Fibroblast of skin of abdomen (primary cell): ENCODE data around the gene POLR2E. TPM values are rescaled to one million over a fixed set of nuclear protein-coding genes. Genes with fewer than 3 reads are reported as not detected.
"Not testable (repeated sequence)": the region's sequence is repeated elsewhere in the genome, so short reads cannot be mapped to it uniquely, and the experiment has no call there.

ENCODE experiments used
- DNase-seq: peaks from one replicate; pipeline ENCODE4 v3.0.0-alpha.2; 2013
- polyA plus RNA-seq, 2 experiments: library from polyadenylated mRNA; unstranded; fragments of 120-200 nt; gene quantifications; one replicate each; pipeline ENCODE4 v1.2.1, GENCODE V29; 2013; ENCODE audit not compliant: insufficient read length in 2 of 2

The POLR2E gene
- 185 TPM for polyA plus RNA-seq (2013, experiment 1 of 2; ENCODE audit: insufficient read length)
- 191 TPM for polyA plus RNA-seq (2013, experiment 2 of 2; ENCODE audit: insufficient read length)

DNA sequence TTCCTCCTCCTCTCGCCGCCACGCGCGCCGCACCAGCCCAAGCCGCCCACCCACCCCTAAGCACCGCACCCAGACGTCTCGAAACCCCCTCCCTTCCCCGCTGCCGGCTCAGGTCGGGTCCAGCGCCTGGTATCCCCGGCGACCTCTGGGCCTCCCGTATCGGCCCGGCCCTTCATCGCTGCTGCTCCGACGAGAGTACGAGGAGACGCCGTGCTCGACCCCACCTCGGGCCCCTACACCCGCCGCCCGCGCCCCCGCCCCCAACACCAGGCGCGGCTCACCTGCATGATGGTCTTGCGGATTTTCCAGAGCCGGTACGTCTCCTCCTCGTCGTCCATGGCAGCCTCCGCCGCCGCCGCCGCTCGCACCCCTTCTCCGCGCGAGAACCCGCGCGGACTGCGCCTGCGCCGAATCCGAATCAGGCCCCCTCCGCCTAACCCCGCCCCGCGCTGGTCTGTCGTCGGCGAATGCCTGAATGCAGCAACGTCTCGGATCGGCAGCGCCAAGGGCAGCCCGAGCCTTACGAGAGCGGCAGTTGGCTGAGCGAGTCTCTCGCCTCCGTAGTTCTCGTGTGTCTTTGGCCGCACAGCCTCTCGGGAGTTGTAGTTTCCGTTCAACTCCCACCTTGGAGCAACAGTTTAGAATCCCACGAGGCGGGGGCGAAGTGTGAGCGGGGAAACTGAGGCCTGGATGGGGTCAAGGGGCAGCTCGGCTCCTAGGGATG, at the start of gene POLR2E:
Gene POLR2E, minus strand, starts transcription at position 398 of the 724 bp plus-strand sequence. Its CDS starts 60 bp downstream, at position 338.
- DNase-seq, result peak; percentile 98

DNA sequence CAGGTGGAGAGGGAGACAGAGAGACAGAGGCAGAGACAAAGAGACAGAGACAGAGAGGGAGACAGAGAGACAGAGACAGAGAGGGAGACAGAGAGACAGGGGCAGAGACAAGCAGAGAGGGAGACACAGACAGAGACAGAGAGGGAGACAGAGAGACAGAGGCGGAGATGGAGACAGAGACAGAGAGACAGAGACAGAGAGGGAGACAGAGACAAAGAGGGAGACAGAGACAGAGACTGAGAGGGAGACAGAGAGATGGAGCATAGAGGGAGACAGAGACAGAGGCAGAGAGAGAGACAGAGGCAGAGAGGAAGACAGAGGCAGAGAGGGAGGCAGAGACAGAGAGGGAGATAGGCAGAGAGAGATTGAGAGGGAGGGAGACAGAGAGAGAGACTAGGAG, 49.6 kb upstream of the POLR2E start:
- no peak for DNase-seq

DNA sequence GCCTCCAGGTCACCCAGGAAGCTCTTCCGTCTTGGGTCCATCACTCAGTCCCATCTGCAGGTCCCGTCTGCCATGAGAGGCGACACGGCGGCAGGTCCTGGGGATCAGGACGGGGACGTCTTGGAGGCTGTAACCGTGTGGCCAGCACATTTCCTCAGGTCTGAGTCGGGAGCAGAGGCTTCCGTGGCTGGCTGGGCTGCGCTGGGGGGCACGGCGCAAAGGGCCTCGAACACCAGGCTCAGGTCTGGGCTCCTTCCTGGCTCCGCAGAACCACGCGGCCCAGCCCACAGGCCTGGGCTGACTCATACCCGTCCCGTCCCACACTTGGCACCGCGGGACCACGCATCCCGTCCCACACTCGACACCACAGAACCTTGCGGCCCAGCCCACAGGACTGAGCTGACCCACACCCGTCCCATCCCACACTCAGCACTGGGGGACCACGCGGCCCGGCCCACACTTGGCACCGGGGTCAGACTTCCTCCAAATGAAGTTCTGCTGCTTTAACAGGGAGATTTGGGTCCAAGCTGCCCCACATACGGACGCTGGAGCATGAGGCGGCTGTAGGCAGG, 48.7 kb upstream of the POLR2E start:
- DNase-seq, result no peak

DNA sequence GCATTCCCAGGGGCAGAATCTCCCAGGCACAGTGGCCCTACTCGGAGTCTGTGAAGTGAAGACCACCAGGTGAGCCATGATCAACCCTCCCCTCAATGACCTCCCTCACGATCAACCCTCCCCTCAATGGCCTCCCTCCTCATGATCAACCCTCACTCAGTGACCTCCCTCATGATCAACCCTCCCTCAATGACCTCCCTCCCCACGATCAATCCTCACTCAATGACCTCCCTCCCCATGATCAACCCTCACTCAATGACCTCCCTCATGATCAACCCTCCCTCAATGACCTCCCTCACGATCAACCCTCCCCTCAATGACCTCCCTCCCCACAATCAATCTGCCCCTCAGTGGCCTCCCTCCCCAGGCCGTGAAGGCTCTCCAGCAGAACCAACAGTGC, 46.8 kb upstream of the POLR2E start:
- DNase-seq, result no peak

DNA sequence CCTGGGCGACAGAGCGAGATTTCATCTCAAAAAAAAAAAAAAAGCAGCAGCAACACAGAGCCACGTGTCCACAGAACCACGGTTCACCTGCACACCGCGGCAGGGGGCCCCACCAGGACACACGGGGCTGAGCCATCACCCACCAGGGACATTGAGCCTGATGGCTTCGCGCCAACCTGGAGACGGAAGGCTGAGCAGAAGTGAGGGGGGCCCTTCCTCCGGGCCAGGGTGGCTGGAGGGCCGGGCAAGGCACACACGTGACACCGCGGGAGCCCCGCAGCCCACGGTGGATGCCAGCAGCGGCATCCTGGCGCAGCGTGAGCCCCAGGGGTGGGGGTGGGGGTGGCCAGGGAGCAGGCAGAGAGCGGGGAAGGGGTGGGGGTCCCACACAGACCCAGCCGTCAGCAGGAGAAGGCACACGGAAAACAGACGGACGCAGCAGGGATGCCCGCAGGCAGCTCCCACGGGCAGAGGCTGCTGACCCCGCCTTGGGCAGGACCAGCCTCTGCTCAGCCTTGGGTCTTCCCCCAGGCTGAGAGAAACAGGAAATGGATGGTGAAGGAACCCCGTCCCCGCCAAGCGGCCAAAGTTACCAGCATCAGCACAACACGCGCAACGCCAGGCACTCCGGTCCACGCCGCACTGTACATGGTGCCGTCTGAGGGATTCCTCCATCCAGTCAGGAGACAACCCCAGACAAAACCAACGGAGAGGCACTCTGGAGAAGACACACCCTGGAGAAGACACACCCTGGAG, 45.3 kb upstream of the POLR2E start:
- no peak for DNase-seq

DNA sequence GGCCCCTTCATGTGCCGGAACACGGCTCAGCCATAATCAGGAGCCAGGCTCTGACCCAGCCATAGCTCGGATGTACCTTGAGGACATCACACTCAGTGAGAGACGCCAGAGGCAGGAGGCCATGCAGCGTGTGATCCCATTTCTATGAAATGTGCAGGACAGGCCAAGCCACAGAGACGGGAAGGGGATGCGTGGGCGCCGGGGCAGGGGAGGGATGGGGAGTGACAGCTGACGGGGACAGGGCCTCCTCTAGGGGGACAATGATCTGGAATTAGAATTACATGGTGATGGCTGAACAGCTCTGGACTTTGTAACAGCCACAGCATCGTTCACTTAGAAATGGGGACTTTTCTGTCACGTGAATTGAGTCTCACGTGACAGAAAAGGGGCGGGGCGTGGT, 44.0 kb upstream of the POLR2E start:
- DNase-seq, result no peak

DNA sequence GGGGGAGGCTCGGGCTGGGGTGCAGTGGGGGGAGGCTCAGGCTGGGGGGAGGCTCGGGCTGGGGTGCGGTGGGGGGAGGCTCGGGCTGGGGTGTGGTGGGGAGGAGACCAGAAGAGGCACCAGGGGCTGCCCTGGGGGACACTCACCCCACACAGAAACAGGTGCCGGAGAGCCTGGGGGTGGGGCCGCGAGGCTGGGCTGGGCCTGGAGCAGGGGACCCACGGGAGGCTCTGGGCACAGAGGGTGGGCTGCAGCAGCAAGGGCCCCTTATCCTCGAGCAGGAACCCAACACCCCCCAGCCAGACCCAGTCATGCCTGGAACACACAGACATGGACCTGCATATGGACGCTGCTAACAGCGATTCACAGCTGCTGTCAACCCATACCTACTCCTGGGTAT, 42.9 kb upstream of the POLR2E start:
- no peak for DNase-seq

DNA sequence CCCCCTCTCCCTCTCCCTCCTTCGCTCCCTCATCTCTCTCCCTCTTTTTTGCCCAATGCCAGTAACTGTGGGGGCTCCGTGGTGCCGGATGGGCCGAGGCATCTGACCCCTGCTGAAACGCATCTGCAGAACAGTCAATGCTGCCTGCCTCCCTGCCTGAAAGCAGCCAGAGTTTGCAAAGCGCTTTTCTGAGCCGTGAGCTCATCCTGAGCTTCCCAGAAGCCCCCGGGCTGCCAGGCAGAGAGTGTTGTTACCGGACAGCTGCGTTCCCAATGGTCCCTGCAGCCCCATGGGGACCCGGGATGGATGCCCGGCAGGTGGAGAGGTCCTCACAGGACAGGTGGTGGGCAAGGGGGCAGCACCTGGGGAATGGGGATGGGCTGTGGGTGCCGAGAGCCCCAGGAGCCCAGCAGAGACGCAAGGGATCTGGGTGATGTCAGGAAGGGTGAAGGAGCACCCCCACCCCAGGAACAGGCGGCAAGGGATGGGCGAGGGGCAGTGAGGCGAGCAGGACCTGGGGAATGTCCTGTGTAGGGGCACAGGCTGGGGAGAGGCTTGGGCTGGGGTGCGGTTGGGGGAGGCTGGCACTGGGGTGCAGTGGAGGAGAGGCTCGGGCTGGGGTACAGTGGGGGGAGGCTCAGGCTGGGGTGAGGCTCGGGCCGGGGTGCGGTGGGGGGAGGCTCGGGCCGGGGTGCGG, 41.6 kb upstream of the POLR2E start:
- DNase-seq, result no peak

DNA sequence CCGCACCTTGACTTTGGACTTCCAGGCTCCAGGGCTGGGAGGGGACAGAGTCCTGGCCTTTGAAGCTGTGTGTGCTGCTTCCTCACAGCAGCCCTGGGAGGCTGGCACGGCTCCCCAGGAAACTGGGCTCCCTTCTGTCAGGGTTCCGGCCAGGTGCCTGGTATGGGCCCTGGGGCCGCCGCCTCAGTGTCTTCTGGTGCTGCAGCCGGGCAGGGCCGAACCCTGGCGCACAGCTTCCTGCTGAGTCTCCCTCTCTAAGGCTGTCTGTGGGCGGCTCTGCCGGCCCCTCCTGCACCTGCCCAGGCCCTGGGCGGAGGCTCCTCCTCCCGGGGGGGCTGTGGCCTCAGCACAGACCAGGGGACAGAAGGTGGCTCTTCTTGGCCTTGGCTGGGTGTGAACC, 41.0 kb upstream of the POLR2E start:
- DNase-seq, result no peak

DNA sequence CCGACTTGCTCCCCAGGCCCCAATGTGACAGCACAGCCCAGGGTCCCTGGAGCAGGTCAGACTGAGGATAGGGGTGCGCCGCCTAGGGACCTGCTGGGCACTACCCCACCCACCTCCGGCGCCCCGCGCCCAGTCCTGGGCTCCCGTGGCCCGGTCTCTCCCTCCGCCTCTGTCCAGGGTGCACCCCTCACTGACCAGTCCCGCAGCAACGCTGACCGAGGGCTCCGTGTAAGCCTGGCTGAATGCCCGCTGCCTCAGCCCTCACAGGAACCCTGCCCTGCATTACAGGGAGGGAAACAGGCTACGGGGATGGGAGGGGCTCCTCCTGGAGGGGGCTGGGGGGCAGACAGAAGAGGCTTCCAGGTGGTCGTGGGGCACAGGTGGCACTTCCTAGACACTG, 40.3 kb upstream of the POLR2E start:
- no peak for DNase-seq

DNA sequence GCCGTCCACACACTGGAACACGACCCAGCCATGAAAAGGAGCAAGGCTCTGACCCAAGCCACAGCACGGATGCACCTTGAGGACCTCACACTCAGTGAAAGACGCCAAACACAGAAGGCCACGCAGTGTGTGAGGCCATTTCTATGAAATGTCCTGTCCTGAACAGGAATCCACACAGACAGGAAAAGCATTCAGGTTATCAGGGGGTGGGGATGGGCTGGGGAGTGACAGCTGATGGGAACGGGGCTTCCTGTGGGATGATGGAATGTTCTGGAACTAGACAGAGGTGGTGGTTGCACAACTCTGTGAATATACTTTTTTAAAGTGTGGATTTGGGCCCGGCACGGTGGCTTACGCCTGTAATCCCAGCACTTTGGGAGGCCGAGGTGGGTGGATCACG, 39.3 kb upstream of the POLR2E start:
- DNase-seq, result no peak

DNA sequence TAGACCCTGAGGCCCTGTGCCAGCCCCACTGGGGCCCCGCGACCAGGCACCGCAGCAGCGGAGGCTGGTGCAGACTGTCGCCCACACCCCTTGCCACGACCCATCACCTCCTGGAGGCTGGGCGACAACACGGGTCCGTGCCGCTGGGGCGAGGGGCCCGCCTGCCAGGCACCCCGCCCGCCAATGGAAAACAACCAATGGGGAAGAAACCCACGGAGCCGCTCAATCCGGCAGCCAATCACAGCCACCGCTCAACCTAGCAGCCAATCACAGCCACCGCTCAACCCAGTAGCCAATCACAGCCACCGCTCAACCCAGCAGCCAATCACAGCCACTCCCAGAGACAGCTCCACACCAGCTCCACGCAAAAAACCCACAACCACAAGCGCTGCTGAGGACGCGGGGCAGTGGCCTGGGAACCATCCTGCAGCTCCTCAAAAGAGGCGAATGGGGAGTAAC, 38.3 kb upstream of the POLR2E start:
- DNase-seq, result no peak

DNA sequence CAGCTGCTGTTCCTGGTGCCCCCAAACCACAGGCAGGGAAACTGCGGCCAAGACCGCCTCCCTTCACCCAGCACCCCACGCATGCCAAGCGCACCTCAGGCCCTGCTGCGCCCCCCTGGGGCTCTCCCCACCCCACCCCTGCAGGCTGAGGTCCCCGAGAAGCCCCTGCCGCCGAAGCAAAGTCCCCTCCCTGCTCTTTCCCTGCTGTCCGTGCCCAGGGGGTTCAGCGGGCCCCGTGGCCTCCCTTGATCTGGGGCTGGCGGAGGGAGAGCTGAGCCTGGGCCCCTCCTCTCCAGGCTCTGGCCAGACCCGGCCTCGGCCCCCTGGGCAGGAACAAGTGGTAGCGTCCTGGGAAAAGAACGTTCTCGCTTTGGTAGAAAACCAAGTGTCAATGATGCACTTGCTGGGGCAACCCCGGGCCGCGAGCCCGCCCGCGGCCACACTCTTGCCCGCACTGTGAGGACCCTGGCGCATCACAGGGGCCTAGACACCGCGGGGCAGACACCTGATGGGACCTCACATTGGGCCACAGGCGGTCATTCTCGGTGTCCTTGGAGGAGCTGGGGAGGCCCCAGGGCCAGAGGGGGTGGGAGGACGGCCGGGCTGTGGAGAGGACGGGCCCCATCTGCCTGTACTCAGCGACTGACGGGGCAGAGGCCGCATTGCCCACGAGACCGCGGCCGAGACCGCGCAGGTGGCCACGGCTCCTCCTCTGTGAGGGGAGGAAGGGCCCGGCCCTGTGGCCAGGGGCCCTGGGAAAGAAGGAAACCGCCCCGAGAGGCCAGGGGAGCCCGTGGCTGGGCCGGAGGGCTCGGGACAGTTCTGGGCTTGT, 37.6 kb upstream of the POLR2E start:
- DNase-seq, result no peak

DNA sequence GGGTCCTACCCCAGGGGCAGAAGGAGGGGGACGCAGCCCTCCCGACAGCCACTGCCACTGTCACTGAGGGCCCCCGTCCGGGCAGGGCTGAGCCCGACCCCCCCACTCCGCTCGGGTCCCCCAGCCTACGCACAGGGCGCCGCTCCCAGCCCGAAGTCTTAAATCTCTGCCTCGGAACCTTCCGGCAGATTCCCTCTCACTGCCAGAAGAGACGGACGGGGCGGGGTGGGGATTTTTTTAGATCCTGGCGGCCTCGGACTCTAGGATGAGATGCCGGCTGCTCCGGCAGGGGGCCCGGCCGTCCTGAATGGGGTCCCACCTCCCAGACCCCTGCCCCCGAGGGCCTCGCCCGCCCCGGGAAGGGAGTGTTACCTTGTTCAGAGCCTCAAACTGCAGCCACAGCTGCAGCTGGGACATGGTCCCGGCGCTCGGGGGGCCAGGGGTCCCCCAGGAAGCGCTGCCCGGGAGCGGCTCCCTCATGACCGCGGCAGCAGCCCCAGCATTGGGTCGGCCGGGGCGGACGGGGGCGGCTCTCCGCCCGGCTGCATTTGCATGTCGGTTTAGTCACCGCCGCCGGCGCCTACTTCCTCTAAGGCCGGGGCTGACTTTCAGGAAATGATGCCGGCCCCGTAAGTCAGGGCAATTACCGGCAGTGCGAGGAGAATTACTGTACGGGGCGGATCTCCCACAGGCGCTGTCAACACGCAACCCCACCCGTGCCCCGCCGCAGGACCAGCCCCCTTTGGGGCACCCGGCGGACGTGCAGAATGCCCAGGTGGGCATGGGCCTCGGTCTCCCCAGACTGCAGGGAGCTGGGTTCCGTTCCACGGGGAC, 36.8 kb upstream of the POLR2E start:
- peak; percentile 86 for DNase-seq

DNA sequence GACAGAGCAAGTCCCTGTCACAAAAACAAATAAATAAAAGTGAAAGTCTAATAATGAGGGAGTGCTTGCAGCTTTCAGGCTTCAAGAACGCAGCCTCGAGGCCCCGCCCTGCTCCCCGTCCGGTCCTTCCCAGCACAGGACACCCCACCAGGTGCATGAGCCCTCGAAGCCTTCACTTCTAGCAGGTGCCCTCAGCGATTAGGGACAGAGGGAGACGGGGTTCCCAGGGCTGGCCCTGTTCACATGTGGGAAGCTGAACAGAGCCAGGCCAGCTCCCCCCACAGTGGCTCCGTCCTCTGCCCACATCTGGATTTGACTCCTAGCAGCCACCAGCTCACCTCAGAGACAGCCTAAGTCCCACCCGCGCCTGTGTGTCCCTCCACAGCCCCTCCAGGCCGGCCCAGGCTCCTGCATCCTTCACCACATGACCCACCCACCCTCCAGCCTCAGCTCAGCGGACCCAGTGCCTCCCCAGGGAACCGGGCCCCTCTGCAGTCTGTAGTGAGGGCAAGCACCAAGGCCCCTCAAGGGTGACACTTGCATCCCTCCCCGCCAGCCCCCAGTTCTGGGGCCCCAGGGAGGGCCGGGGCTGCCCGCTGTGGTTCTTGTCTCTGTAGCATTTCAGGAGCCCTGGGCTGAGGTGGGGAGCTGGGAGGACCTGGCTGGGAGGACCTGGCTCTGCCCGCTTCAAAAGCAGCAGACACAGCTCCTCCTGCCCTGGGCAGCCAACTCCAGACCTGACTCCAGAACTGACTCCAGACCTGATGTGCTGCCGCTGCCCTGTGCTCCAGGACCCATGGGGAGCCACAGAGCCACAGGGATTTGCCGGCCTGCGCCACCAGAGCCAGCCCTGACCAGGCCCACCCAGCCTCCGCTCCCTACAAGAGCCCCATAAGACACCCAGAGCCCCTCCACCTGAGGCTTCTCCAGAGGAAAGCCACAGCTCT, 35.9 kb upstream of the POLR2E start:
- no peak for DNase-seq

DNA sequence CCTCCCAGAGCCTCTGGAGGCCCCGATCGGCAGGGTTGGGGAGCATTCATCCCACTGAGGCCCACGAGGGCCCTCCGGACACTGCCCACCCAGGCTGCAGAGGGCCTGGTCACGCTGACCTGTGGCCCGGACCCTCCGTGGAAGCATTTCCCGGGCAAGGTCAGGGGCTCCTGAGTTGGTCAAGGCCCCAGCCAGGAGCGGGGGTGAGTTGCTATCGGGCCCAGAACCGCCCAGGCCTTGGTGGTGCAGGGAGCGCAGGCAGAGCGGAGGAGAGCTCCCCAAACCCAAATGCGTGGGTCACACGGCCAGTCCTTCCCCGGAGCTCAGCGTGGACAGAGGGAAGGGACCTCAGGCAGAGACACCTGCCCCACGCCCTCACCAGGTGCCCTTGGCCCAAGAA, 34.4 kb upstream of the POLR2E start:
- DNase-seq, result no peak

DNA sequence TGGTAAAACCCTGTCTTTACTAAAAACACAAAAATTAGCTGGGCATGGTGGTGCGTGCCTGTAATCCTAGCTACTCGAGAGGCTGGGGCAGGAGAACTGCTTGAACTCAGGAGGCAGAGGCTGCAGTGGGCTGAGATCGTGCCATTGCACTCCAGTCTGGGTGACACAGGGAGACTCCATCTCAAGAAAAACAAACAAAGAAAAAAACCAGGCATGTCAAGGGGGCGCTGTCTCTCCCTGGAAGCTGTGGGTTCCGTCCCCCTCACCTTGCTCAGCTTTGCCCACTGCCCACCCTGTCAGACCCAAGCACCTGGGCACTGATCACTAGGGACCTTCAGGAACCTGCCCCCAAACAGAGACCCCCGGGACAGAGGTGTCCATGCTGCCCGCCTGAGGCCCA, 33.9 kb upstream of the POLR2E start:
- DNase-seq, result not testable (repeated sequence)

DNA sequence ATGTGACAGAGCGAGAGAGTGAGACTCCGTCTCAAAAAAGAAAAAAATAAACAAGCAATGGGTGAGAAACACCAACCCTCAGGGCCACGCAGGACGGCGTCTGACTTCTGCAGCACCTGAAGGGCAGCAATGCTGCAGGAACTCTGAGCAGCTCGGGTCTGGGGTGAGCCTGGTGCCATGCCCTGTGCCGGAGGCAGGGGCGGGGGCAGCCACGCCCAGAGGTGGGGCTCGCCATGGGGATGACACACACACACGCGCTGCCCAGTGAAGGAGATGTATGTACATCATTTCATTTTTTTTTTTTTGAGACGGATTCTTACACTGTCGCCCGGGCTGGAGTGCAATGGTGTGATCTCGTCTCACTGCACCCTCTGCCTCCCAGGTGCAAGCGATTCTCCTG, 32.9 kb upstream of the POLR2E start:
- DNase-seq, result no peak

DNA sequence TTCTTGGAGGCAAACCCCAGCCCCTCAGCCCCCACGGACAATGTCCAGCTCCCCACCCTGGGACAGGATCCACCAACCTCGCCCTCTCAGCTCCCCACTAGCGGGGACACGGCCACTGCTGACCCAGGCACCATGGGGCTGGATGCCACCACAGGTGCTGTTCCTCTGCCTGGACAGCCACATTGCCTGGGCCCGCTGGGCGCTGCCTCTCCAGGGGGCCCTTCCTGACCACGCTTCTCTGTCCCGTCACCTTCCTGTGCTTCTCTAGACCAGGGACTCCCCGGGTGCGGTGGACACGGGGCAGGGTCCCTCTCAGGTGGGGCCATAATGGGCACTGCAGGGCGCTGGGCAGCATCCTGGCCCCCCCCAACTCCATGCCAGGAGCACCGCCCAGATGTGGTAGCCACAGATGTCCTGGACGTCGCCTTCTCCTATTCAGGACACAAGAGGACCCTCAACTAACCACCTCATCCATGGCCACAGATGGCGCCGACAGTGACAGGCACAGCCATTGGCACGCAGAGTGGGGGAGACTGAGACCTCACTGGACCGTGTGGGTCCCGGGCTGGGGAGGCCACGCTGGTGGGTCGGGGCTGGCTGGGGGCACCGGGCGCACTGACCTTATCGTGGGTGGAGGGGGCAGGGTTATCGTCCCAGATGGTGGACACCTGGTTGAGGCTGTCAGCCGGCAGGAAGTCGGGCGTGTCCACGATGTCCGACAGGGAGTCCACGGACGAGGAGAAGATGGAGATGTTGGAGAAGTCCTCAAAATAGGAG, 32.0 kb upstream of the POLR2E start:
- no peak for DNase-seq
